NB4 (cell line): ENCODE data around the gene ATP11A.

Source experiments
- DNase-seq: peaks from one replicate; pipeline ENCODE4 v3.0.0; 2010; ENCODE audit warnings: low read depth
- H3K4me3 ChIP-seq: one replicate; pipeline ENCODE4 v1.5.1; 2011; ENCODE audit warnings: mild to moderate bottlenecking, low read depth, low read length, moderate library complexity
- MYC ChIP-seq: IDR thresholded peaks from 2 replicates; pipeline ENCODE4 v1.6.1; 2011; ENCODE audit warnings: low read depth, low read length
- POLR2A ChIP-seq: IDR thresholded peaks from 2 replicates; pipeline ENCODE4 v1.6.1; 2011; ENCODE audit warnings: mild to moderate bottlenecking; ENCODE audit not compliant: insufficient read length; ENCODE audit errors: extremely low read depth
- TF ChIP-seq, protein P1 (sequence below): IDR thresholded peaks from 2 replicates; pipeline ENCODE4 v1.6.1; 2011; ENCODE audit warnings: low read depth, low read length
- TF ChIP-seq, protein P2 (sequence below): IDR thresholded peaks from one replicate; pipeline ENCODE4 v1.5.1; 2012; ENCODE audit warnings: low read depth, low read length

The ATP11A gene

GRCh38 chr13:112918746-112919145, 228.9 kb downstream of the ATP11A start:
- TF ChIP-seq, protein P1, sequence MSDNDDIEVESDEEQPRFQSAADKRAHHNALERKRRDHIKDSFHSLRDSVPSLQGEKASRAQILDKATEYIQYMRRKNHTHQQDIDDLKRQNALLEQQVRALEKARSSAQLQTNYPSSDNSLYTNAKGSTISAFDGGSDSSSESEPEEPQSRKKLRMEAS: no peak
- TF ChIP-seq POLR2A (no peak), MYC (no peak)
- TF ChIP-seq, protein P2, sequence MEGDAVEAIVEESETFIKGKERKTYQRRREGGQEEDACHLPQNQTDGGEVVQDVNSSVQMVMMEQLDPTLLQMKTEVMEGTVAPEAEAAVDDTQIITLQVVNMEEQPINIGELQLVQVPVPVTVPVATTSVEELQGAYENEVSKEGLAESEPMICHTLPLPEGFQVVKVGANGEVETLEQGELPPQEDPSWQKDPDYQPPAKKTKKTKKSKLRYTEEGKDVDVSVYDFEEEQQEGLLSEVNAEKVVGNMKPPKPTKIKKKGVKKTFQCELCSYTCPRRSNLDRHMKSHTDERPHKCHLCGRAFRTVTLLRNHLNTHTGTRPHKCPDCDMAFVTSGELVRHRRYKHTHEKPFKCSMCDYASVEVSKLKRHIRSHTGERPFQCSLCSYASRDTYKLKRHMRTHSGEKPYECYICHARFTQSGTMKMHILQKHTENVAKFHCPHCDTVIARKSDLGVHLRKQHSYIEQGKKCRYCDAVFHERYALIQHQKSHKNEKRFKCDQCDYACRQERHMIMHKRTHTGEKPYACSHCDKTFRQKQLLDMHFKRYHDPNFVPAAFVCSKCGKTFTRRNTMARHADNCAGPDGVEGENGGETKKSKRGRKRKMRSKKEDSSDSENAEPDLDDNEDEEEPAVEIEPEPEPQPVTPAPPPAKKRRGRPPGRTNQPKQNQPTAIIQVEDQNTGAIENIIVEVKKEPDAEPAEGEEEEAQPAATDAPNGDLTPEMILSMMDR: no peak
- no peak overlapping the region for H3K4me3 ChIP-seq
- no peak for DNase-seq

DNA sequence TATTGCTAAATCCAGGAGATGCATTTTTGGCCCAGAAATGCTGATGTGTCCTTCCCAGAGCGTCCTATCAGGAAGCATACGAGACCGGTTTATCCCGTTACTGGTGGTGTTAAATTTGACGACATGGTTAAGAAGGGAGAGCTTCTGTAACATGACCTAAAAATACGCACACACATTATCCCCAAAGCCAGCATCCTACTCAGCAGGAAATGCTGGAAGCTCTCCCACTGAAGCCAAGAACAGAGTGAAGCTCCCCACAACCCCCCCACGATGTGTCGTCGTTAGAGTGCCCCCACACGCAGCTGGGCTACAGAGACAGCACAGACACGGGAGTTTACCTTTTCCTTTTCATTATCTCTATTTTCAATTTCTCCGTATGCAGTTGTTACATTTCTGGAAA, 234.1 kb downstream of the ATP11A start:
- DNase-seq: no peak
- TF ChIP-seq, protein P2: no peak
- TF ChIP-seq POLR2A (no peak), MYC (no peak)
- TF ChIP-seq, protein P1: no peak
- no peak overlapping the region for H3K4me3 ChIP-seq

DNA sequence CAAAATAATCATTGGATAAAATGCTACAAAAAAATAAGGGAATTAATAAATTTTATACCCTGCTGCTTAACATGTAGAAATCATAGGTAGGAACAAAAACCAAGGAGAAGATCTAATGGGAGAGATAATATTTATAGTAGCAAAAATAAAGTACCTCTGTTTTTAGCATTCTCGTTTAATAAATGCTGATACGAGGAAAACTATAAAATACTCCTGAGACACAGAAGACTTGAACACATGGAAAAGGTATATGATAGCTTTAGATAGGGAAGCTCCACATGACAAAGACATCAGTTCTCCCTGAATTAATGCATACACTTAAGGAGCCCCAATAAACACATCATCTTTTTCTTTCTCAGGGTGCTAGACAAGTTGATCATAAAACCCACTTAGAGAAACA, 234.5 kb downstream of the ATP11A start:
- TF ChIP-seq POLR2A (no peak), MYC (no peak)
- TF ChIP-seq, protein P2: no peak
- TF ChIP-seq, protein P1: no peak
- no peak overlapping the region for H3K4me3 ChIP-seq
- no peak for DNase-seq

DNA sequence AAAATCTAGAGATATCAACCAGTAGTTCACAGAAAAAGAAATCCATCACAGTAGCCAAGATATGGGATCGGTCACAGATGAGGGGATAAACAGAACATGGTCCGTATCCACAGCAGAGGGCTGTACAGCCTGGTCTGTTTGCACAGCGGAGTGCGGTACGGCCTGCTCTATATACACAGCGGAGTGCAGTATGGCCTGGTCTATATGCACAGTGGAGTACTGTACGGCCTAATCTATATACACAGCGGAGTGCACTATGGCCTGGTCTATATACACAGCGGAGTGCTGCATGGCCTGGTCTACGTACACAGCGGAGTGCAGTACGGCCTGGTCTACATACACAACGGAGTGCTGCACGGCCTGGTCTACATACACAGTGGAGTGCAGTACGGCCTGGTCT, 236.2 kb downstream of the ATP11A start:
- DNase-seq: no peak
- no peak for TF ChIP-seq POLR2A
- TF ChIP-seq, protein P1: no peak
- no peak for TF ChIP-seq MYC
- TF ChIP-seq, protein P2: no peak
- no peak overlapping the region for H3K4me3 ChIP-seq

- no peak overlapping the region for H3K4me3 ChIP-seq
- TF ChIP-seq, protein P1: no peak
- DNase-seq: no peak
These were observed 237.2 kb downstream of the ATP11A start for GRCh38 chr13:112926993-112927392.

DNA sequence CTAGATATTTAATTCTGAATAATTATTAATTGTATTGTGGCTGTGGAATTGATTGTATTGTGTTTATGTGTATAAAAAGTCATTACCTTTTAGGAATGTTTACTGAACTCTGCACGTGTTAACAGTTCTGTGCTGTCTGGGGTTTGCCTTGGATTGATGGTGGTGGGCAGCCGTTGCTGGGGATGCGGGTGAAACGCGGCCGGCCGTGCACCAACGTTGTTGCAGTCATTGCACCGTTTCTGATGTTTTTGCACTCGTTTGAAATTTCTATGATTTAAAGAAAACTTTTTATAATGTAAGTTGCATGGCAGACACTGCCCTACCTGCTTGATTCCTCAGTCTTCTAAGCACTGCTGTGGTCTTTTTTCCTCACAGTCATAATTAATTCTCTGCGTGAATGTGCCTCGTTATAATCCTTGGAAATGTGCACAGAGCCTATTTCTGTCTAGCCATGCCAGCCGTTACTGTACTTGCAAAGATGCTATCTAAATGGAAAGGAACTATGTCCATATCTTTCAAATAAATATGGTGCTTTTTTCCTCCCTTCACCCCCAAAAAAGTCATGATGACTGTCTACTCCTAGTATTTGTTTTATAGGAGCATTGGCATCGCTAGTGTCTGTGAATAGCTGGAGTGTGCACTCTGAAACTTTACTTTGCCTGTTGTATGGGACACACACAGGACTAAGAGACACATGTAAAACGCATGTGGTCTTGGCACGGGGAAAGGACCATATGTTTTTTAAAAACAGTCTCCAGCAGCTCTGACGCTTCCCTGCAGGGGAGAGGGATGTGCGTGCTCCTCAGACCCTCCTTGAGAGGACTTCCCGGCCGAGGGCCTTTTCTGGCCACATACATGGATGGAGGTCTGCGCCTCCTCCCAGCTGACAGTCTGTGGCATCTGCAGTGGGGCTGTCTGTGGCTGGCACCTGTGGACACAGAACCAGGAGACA, 238.5 kb downstream of the ATP11A start:
- no peak overlapping the region for H3K4me3 ChIP-seq
- TF ChIP-seq, protein P2: no peak
- TF ChIP-seq MYC (no peak), POLR2A (no peak)
- TF ChIP-seq, protein P1: no peak
- no peak for DNase-seq
